HepG2 (cell line): ENCODE data around the gene SMURF2. TPM values are rescaled to one million over a fixed set of nuclear protein-coding genes. Genes with fewer than 3 reads are reported as not detected.

Source experiments
- ATF6 ChIP-seq: sonication (generic); formaldehyde crosslinking; conservative IDR thresholded peaks from 2 replicates; pipeline ENCODE4 v1.4.0; 2020; ENCODE audit warnings: missing genetic modification reagents
- GMEB1 ChIP-seq: sonication (generic); formaldehyde crosslinking; IDR thresholded peaks from 2 replicates; pipeline ENCODE4 v1.5.1; 2020; ENCODE audit warnings: missing genetic modification reagents, mild to moderate bottlenecking, borderline replicate concordance
- HDAC1 ChIP-seq: sonication (generic); formaldehyde crosslinking; IDR thresholded peaks from 2 replicates; pipeline ENCODE4 v1.5.1; 2020; ENCODE audit warnings: mild to moderate bottlenecking, missing genetic modification reagents
- HOXA3 ChIP-seq: sonication (generic); formaldehyde crosslinking; IDR thresholded peaks from 2 replicates; pipeline ENCODE4 v1.5.0; 2020; ENCODE audit warnings: missing genetic modification reagents
- KDM4B ChIP-seq: sonication (generic); formaldehyde crosslinking; IDR thresholded peaks from 2 replicates; pipeline ENCODE4 v1.4.0; 2020; ENCODE audit warnings: missing genetic modification reagents
- MIXL1 ChIP-seq: IDR thresholded peaks from 2 replicates; pipeline ENCODE4 v1.6.1; 2016
- MNT ChIP-seq: fragments of 450-650 bp; IDR thresholded peaks from 2 replicates; pipeline ENCODE4 v1.6.1; 2016
- NBN ChIP-seq: fragments of 450-650 bp; conservative IDR thresholded peaks from 2 replicates; pipeline ENCODE4 v1.6.1; 2017
- NCOA1 ChIP-seq: sonication (generic); formaldehyde crosslinking; IDR thresholded peaks from 2 replicates; pipeline ENCODE4 v1.9.0; 2021; ENCODE audit warnings: missing genetic modification reagents
- PCBP1 ChIP-seq: fragments of 200-400 bp; formaldehyde crosslinking; IDR thresholded peaks from 2 replicates; pipeline ENCODE4 v1.6.1; 2017; ENCODE audit warnings: mild to moderate bottlenecking, low read depth, low read length, borderline replicate concordance
- RERE ChIP-seq: IDR thresholded peaks from 2 replicates; pipeline ENCODE4 v1.6.1; 2016; ENCODE audit warnings: low read depth, missing genetic modification reagents, missing compliant biosample characterization
- SALL1 ChIP-seq: sonication (generic); formaldehyde crosslinking; IDR thresholded peaks from 2 replicates; pipeline ENCODE4 v1.8.0; 2022; ENCODE audit warnings: mild to moderate bottlenecking, missing genetic modification reagents
- SAP130 ChIP-seq: IDR thresholded peaks from 2 replicates; pipeline ENCODE4 v1.6.1; 2016; ENCODE audit warnings: low read depth
- TCF7L2 ChIP-seq: IDR thresholded peaks from 2 replicates; pipeline ENCODE4 v1.6.1; 2011; ENCODE audit warnings: mild to moderate bottlenecking, low read depth, low read length, moderate library complexity
- TMF1 ChIP-seq: sonication (generic); formaldehyde crosslinking; IDR thresholded peaks from 2 replicates; pipeline ENCODE4 v1.8.1; 2022; ENCODE audit warnings: low read depth, missing genetic modification reagents
- ZBTB42 ChIP-seq: sonication (generic); formaldehyde crosslinking; IDR thresholded peaks from 2 replicates; pipeline ENCODE4 v1.5.0; 2020; ENCODE audit warnings: mild to moderate bottlenecking, missing genetic modification reagents
- ZMAT3 ChIP-seq: sonication (generic); formaldehyde crosslinking; conservative IDR thresholded peaks from 2 replicates; pipeline ENCODE4 v1.7.0; 2021; ENCODE audit warnings: missing genetic modification reagents
- ZNF207 ChIP-seq: fragments of 450-650 bp; IDR thresholded peaks from 2 replicates; pipeline ENCODE4 v1.6.1; 2016; ENCODE audit warnings: antibody characterized with exemption, borderline replicate concordance
- ZNF225 ChIP-seq: sonication (generic); formaldehyde crosslinking; IDR thresholded peaks from 2 replicates; pipeline ENCODE4 v1.4.0; 2020; ENCODE audit warnings: mild to moderate bottlenecking, missing genetic modification reagents
- ZNF501 ChIP-seq: sonication (generic); formaldehyde crosslinking; IDR thresholded peaks from 2 replicates; pipeline ENCODE4 v1.5.1; 2020; ENCODE audit warnings: mild to moderate bottlenecking, moderate library complexity, missing genetic modification reagents
- polyA plus RNA-seq, 8 experiments: library from polyadenylated mRNA; depleted of rRNA in 3 of 8; stranded (reverse) in 7 of 8; unstranded in 1 of 8; fragments of >200 nt; fragmentation: Illumina TruSeq in 4 of 8; extraction: Trizol in 4 of 8; gene quantifications; 2 replicates each; pipeline versions ENCODE4 v1.2.1 to v1.2.3, GENCODE V29; 2011 to 2016; ENCODE audit warnings: low read depth in 4 of 8, missing spikeins in 1 of 8, mixed read lengths in 1 of 8; ENCODE audit not compliant: insufficient read depth in 1 of 8
- total RNA-seq, 5 experiments: library from RNA; depleted of rRNA; stranded (reverse); fragments of >200 nt; fragmentation: Illumina TruSeq; extraction: Trizol; gene quantifications; 2 replicates each; pipeline ENCODE4 v1.2.3, GENCODE V29; 2016; ENCODE audit warnings: low read depth in 1 of 5

The SMURF2 gene
- total and polyA plus RNA-seq, 2 of the 13 experiments (the other 11 are each of a cell fraction or from before 2014, with no cell fraction given) = 14.9 to 24.3 TPM

- TF ChIP-seq RERE (CRISPR knock-in tag) (no peak), ZNF501 (CRISPR knock-in tag) (no peak; the same call in 1 of the 2 replicates), KDM4B (CRISPR knock-in tag) (0 out of 2 replicates have a peak, but pooled peaks have one; percentile 67), GMEB1 (CRISPR knock-in tag) (no peak), TCF7L2 (no peak), SALL1 (CRISPR knock-in tag) (no peak; the same call in 1 of the 2 replicates), HOXA3 (CRISPR knock-in tag) (peak; percentile 98), ZBTB42 (no peak), ZMAT3 (CRISPR knock-in tag) (no peak; the same call in 1 of the 2 replicates), SAP130 (CRISPR knock-in tag) (peak; percentile 70), NBN (no peak), MNT (peak; percentile 12; the same call in 1 of the 2 replicates), MIXL1 (no peak; the same call in 1 of the 2 replicates), ATF6 (CRISPR knock-in tag) (no peak), HDAC1 (peak; percentile 48), TMF1 (CRISPR knock-in tag) (peak; percentile 17; the same call in 1 of the 2 replicates), NCOA1 (CRISPR knock-in tag) (no peak), PCBP1 (0 out of 2 replicates have a peak, but pooled peaks have one; percentile 17), ZNF225 (peak; percentile 56; the same call in 1 of the 2 replicates), ZNF207 (no peak)
Measured at GRCh38 chr17:64505340-64506200, 156.5 kb downstream of the SMURF2 start (continued).
